ENCODE results near the gene BLOC1S3.

The BLOC1S3 gene

DNA sequence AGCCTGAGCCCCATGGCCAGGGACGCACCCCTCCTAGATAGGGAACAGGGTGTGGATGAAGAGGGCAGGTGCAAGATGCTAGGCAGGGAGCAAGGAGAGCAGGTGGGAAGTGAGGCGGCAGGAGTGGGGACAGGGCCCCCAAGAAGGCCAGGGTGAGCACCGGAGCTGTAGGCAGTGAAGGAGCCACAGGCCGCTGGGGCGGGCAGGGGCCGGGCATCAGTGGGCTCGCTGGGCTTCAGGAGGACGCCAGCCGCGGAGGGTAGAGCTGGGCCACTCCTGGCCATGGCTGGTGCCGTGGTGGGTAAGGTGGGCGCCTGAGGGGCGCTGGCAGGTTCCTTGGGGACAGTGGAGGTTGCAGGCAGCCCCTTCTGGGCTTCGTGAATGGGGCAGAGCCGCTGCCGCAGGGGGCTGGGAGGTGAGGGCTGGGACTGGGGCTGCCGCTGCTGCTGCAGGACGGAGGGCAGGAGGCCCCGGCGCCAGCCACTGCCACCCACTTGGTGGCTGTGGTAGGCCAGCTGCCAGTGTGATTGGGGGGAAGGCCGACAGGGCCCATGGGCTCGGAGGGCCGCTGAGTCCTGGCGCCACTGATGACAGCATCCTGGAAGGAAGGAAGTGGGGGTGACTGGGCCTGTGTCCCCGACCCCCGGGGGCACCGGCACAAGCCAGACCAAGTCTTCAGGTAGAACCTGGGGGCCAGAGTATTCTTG is 19.9 kb upstream of the BLOC1S3 start:
- no peaks in the 10 kb centered on the region for H3K79me2 ChIP-seq (ENCODE audit: insufficient read depth, low read length)
- no peak for DNase-seq
- no peaks in the 10 kb centered on the region for H3K27me3 ChIP-seq (ENCODE audit: insufficient read depth, low read length, poor library complexity)
- no peaks in the 10 kb centered on the region for H3K36me3 ChIP-seq (ENCODE audit: insufficient read depth, low read length)
- no peak overlapping the region for H3K27ac ChIP-seq (ENCODE audit: low read length)
- no peaks in the 10 kb centered on the region for H3K4me1 ChIP-seq (ENCODE audit: insufficient read depth, low read length)
- TF ChIP-seq EZH2 (IDR thresholded peaks at IDR 0.05; ENCODE audit: borderline replicate concordance, low read depth, low read length, severe bottlenecking) = no peak
- TF ChIP-seq, protein P1, sequence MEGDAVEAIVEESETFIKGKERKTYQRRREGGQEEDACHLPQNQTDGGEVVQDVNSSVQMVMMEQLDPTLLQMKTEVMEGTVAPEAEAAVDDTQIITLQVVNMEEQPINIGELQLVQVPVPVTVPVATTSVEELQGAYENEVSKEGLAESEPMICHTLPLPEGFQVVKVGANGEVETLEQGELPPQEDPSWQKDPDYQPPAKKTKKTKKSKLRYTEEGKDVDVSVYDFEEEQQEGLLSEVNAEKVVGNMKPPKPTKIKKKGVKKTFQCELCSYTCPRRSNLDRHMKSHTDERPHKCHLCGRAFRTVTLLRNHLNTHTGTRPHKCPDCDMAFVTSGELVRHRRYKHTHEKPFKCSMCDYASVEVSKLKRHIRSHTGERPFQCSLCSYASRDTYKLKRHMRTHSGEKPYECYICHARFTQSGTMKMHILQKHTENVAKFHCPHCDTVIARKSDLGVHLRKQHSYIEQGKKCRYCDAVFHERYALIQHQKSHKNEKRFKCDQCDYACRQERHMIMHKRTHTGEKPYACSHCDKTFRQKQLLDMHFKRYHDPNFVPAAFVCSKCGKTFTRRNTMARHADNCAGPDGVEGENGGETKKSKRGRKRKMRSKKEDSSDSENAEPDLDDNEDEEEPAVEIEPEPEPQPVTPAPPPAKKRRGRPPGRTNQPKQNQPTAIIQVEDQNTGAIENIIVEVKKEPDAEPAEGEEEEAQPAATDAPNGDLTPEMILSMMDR (IDR thresholded peaks at IDR 0.05; ENCODE audit: borderline replicate concordance, extremely low read depth, low read length, poor library complexity, severe bottlenecking) = no peak
- H4K20me1 ChIP-seq (ENCODE audit: insufficient read depth, low read length) = peaks cover 3% of the 10 kb centered on the region
- ATAC-seq (ENCODE audit: insufficient read depth, low read depth) = no peak
- no peak overlapping the region for H3K4me3 ChIP-seq (ENCODE audit: low read depth in 1 of 2, low read length in 2 of 2)
- no peak overlapping the region for H2AFZ ChIP-seq (ENCODE audit: low read depth, low read length)
- no peak overlapping the region for H3K9ac ChIP-seq (ENCODE audit: low read depth, low read length)
- no peaks in the 10 kb centered on the region for H3K9me3 ChIP-seq (ENCODE audit: insufficient read depth, low read length, severe bottlenecking)
- H3K4me2 ChIP-seq (ENCODE audit: insufficient read depth, low read length) = no peak overlapping the region

DNA sequence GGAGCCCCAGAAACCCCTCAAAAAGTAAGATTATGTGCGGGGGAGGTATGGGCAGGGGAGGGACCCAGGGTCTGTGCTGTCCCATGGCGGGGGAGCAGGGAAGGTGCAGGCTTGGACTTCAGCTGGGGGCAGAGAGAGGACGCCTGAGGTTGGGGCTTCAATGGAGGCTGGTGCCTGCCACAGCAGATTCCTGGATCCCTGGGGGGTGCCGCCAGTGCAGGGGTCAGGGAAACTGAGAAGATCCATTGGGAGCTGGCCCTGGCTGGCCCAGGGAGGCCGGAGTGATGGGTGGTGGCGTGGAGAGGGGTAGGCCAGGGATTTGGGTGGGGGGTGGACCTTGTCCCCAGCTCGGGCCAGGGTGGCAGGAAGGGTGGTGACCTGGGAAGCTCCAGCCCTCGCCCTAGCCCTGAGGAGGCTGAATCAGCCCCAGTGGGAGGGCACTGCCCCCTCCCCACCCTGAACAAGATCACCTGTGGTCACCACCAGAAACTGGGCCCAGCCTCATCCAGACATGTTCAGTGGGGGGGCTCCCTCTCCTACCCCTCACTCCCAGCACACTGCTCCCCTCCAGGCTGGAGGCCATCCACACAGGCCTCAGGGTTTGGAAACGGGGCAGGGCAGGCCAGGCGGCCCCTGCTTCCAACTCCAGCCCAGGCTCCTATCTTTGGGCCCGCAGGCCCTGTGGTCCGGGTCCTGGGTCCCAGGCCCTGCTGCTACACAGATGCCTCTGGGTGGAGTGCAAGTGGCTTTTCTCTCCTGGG is 19.2 kb upstream of the BLOC1S3 start:
- H3K27ac ChIP-seq (ENCODE audit: low read length) = no peak overlapping the region
- no peaks in the 10 kb centered on the region for H3K9me3 ChIP-seq (ENCODE audit: insufficient read depth, low read length, severe bottlenecking)
- no peaks in the 10 kb centered on the region for H3K27me3 ChIP-seq (ENCODE audit: insufficient read depth, low read length, poor library complexity)
- peaks cover 6% of the 10 kb centered on the region for H4K20me1 ChIP-seq (ENCODE audit: insufficient read depth, low read length)
- no peaks in the 10 kb centered on the region for H3K36me3 ChIP-seq (ENCODE audit: insufficient read depth, low read length)
- no peak for ATAC-seq (ENCODE audit: insufficient read depth, low read depth)
- H2AFZ ChIP-seq (ENCODE audit: low read depth, low read length) = no peak overlapping the region
- no peak overlapping the region for H3K9ac ChIP-seq (ENCODE audit: low read depth, low read length)
- DNase-seq = no peak
- TF ChIP-seq, protein P1 (IDR thresholded peaks at IDR 0.05; ENCODE audit: borderline replicate concordance, extremely low read depth, low read length, poor library complexity, severe bottlenecking) = no peak
- no peak for TF ChIP-seq EZH2 (IDR thresholded peaks at IDR 0.05; ENCODE audit: borderline replicate concordance, low read depth, low read length, severe bottlenecking)
- no peak overlapping the region for H3K4me2 ChIP-seq (ENCODE audit: insufficient read depth, low read length)
- no peak overlapping the region for H3K4me3 ChIP-seq (ENCODE audit: low read depth in 1 of 2, low read length in 2 of 2)
- no peaks in the 10 kb centered on the region for H3K79me2 ChIP-seq (ENCODE audit: insufficient read depth, low read length)
- H3K4me1 ChIP-seq (ENCODE audit: insufficient read depth, low read length) = no peaks in the 10 kb centered on the region

- H3K27me3 ChIP-seq (ENCODE audit: insufficient read depth, low read length, poor library complexity) = no peaks in the 10 kb centered on the region
- H3K4me3 ChIP-seq (ENCODE audit: low read depth in 1 of 2, low read length in 2 of 2) = no peak overlapping the region
- H4K20me1 ChIP-seq (ENCODE audit: insufficient read depth, low read length) = peaks cover 6% of the 10 kb centered on the region
- H3K9me3 ChIP-seq (ENCODE audit: insufficient read depth, low read length, severe bottlenecking) = no peaks in the 10 kb centered on the region
- ATAC-seq (ENCODE audit: insufficient read depth, low read depth) = no peak
- no peaks in the 10 kb centered on the region for H3K4me1 ChIP-seq (ENCODE audit: insufficient read depth, low read length)
- no peak overlapping the region for H3K4me2 ChIP-seq (ENCODE audit: insufficient read depth, low read length)
- no peak overlapping the region for H3K27ac ChIP-seq (ENCODE audit: low read length)
- no peak for TF ChIP-seq EZH2 (IDR thresholded peaks at IDR 0.05; ENCODE audit: borderline replicate concordance, low read depth, low read length, severe bottlenecking)
- TF ChIP-seq, protein P1 (IDR thresholded peaks at IDR 0.05; ENCODE audit: borderline replicate concordance, extremely low read depth, low read length, poor library complexity, severe bottlenecking) = no peak
- no peaks in the 10 kb centered on the region for H3K36me3 ChIP-seq (ENCODE audit: insufficient read depth, low read length)
- no peaks in the 10 kb centered on the region for H3K79me2 ChIP-seq (ENCODE audit: insufficient read depth, low read length)
- no peak for DNase-seq
- H2AFZ ChIP-seq (ENCODE audit: low read depth, low read length) = no peak overlapping the region
- H3K9ac ChIP-seq (ENCODE audit: low read depth, low read length) = no peak overlapping the region
These were observed 18.6 kb upstream of the BLOC1S3 start for GRCh38 chr19:45159971-45160324.

Data from DND-41 (cell line).